ENCODE data around the gene RTN1.
A peak's percentile ranks its signal among the peaks of the same experiment; 100 is the strongest.

The RTN1 gene

GRCh38 chr14:59632381-59632780, 238.2 kb downstream of the RTN1 start:
- Histone ChIP-seq H4K20me1 (ENCODE audit: insufficient read depth, low read length, poor library complexity, severe bottlenecking) (no peaks in the 10 kb centered on the region), H3K4me2 (ENCODE audit: low read depth, low read length, poor library complexity, severe bottlenecking) (no peak overlapping the region), H3K9me2 (replicated peaks; ENCODE audit: low read depth, low read length) (no peaks in the 10 kb centered on the region), H3K27me3 (ENCODE audit: insufficient read depth, low read length, poor library complexity, severe bottlenecking) (no peaks in the 10 kb centered on the region), H3K4me3 (ENCODE audit: low read length, poor library complexity, severe bottlenecking) (no peak overlapping the region), H3K9me3 (ENCODE audit: insufficient read depth, low read depth, low read length) (no peaks in the 10 kb centered on the region), H2AFZ (ENCODE audit: low read length) (no peak overlapping the region), H3K79me2 (ENCODE audit: insufficient read depth, low read length) (no peaks in the 10 kb centered on the region), H3K36me3 (ENCODE audit: insufficient read depth, low read length) (no peaks in the 10 kb centered on the region), H3K9ac (ENCODE audit: low read depth, low read length, poor library complexity, severe bottlenecking) (no peak overlapping the region), H3K4me1 (ENCODE audit: insufficient read depth, low read length, poor library complexity, severe bottlenecking) (no peaks in the 10 kb centered on the region), H3F3A (ENCODE audit: low read depth) (no peaks in the 10 kb centered on the region)
- no peak for TF ChIP-seq EZH2phosphoT487 (IDR thresholded peaks at IDR 0.05; ENCODE audit: borderline replicate concordance)
- TF ChIP-seq, protein P1, sequence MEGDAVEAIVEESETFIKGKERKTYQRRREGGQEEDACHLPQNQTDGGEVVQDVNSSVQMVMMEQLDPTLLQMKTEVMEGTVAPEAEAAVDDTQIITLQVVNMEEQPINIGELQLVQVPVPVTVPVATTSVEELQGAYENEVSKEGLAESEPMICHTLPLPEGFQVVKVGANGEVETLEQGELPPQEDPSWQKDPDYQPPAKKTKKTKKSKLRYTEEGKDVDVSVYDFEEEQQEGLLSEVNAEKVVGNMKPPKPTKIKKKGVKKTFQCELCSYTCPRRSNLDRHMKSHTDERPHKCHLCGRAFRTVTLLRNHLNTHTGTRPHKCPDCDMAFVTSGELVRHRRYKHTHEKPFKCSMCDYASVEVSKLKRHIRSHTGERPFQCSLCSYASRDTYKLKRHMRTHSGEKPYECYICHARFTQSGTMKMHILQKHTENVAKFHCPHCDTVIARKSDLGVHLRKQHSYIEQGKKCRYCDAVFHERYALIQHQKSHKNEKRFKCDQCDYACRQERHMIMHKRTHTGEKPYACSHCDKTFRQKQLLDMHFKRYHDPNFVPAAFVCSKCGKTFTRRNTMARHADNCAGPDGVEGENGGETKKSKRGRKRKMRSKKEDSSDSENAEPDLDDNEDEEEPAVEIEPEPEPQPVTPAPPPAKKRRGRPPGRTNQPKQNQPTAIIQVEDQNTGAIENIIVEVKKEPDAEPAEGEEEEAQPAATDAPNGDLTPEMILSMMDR (conservative IDR thresholded peaks at IDR 0.05; ENCODE audit: low read length) = peak; percentile 64

DNA sequence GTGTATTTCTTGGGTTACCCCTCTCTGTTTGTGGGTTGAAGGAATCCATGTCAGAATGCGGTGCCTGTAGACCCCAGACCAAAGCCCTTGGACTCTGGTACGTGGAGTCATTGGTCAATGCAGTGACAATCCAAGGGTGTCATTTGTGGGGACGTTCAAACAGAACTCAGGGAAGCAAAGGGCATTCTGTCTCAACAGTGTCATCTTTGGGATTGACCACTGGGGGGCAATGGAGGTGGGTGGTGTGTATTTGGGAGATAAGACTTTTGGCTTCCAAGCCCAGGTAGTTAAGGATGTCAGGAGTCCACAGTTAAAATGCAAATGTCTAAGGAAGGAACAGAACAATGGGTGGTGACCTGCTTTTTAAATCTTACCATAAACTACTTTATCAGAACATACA, 239.3 kb downstream of the RTN1 start:
- Histone ChIP-seq H3K9me2 (replicated peaks; ENCODE audit: low read depth, low read length) (no peaks in the 10 kb centered on the region), H4K20me1 (ENCODE audit: insufficient read depth, low read length, poor library complexity, severe bottlenecking) (no peaks in the 10 kb centered on the region), H3K4me1 (ENCODE audit: insufficient read depth, low read length, poor library complexity, severe bottlenecking) (no peaks in the 10 kb centered on the region), H3K9ac (ENCODE audit: low read depth, low read length, poor library complexity, severe bottlenecking) (no peak overlapping the region), H2AFZ (ENCODE audit: low read length) (no peak overlapping the region), H3K36me3 (ENCODE audit: insufficient read depth, low read length) (no peaks in the 10 kb centered on the region), H3F3A (ENCODE audit: low read depth) (no peaks in the 10 kb centered on the region), H3K4me2 (ENCODE audit: low read depth, low read length, poor library complexity, severe bottlenecking) (no peak overlapping the region), H3K9me3 (ENCODE audit: insufficient read depth, low read depth, low read length) (no peaks in the 10 kb centered on the region), H3K4me3 (ENCODE audit: low read length, poor library complexity, severe bottlenecking) (no peak overlapping the region), H3K79me2 (ENCODE audit: insufficient read depth, low read length) (no peaks in the 10 kb centered on the region), H3K27me3 (ENCODE audit: insufficient read depth, low read length, poor library complexity, severe bottlenecking) (no peaks in the 10 kb centered on the region)
- TF ChIP-seq, protein P1 (conservative IDR thresholded peaks at IDR 0.05; ENCODE audit: low read length) = peak; percentile 37
- TF ChIP-seq EZH2phosphoT487 (IDR thresholded peaks at IDR 0.05; ENCODE audit: borderline replicate concordance) = no peak

GRCh38 chr14:59630288-59630963, 240.2 kb downstream of the RTN1 start:
- no peaks in the 10 kb centered on the region for H3K9me3 ChIP-seq (ENCODE audit: insufficient read depth, low read depth, low read length)
- TF ChIP-seq, protein P1 (conservative IDR thresholded peaks at IDR 0.05; ENCODE audit: low read length) = no peak
- TF ChIP-seq EZH2phosphoT487 (IDR thresholded peaks at IDR 0.05; ENCODE audit: borderline replicate concordance) = no peak

More at GRCh38 chr14:59630288-59630963, 240.2 kb downstream of the RTN1 start:
- no peak overlapping the region for H3K4me3 ChIP-seq (ENCODE audit: low read length, poor library complexity, severe bottlenecking)
- H3K4me2 ChIP-seq (ENCODE audit: low read depth, low read length, poor library complexity, severe bottlenecking) = no peak overlapping the region
- H3K79me2 ChIP-seq (ENCODE audit: insufficient read depth, low read length) = no peaks in the 10 kb centered on the region
- H4K20me1 ChIP-seq (ENCODE audit: insufficient read depth, low read length, poor library complexity, severe bottlenecking) = no peaks in the 10 kb centered on the region
- H3K9me2 ChIP-seq (replicated peaks; ENCODE audit: low read depth, low read length) = no peaks in the 10 kb centered on the region
- H3K4me1 ChIP-seq (ENCODE audit: insufficient read depth, low read length, poor library complexity, severe bottlenecking) = no peaks in the 10 kb centered on the region
- H3K9ac ChIP-seq (ENCODE audit: low read depth, low read length, poor library complexity, severe bottlenecking) = no peak overlapping the region
- H3K36me3 ChIP-seq (ENCODE audit: insufficient read depth, low read length) = no peaks in the 10 kb centered on the region
- H2AFZ ChIP-seq (ENCODE audit: low read length) = no peak overlapping the region
- H3K27me3 ChIP-seq (ENCODE audit: insufficient read depth, low read length, poor library complexity, severe bottlenecking) = no peaks in the 10 kb centered on the region
- H3F3A ChIP-seq (ENCODE audit: low read depth) = no peaks in the 10 kb centered on the region

Measured in Loucy (cell line).